PC-9 (cell line): ENCODE data around the gene ELF2.

Source experiments
- EZH2 ChIP-seq: fragments of 200-600 bp; sonication (generic); IDR thresholded peaks from 2 replicates; pipeline ENCODE4 v1.8.0; 2017; ENCODE audit warnings: antibody characterized with exemption, low read depth
- TF ChIP-seq, protein P1 (sequence below): fragments of 200-600 bp; sonication (generic); conservative IDR thresholded peaks from 2 replicates; pipeline ENCODE4 v1.6.1; 2017; ENCODE audit warnings: mixed run types, antibody characterized with exemption, mild to moderate bottlenecking, moderate library complexity

DNA sequence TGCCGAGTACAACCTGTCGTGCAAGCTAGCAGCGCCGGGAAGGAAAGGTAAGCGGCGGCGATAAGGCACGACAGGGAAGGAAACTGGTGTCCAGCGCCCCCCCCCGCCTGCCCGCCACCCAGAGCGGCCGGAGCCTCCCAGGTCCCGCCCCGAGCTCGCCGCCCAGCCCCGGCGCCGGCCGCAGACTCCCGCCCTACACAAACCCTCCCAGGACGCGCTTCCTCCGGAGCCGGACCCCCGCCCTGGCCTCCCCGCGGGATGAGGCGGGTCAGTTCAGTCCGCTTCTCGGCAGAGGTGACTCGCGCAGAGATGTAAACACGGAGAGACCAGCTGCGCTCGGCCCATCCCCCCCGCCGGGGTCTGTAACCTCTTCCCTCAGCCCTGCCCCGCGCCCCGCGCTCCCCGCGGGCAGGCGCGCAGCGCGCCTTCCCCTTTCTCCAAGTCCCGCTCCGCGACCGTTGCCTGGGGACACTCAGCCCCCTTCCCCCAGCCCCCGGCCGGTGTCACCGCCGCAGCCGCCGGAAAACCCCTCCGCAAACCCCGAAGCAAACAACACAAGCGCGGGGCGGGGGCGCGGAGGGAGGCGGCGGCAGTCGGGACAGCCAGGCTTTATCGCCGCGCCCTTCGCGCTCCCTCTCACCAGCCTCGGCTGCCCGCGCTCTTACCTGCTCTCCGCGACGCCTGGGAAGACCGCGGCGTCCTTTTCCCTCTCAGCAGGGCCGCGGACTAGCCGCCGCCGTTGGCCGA, 543 bp downstream of the ELF2 start:
- TF ChIP-seq, protein P1, sequence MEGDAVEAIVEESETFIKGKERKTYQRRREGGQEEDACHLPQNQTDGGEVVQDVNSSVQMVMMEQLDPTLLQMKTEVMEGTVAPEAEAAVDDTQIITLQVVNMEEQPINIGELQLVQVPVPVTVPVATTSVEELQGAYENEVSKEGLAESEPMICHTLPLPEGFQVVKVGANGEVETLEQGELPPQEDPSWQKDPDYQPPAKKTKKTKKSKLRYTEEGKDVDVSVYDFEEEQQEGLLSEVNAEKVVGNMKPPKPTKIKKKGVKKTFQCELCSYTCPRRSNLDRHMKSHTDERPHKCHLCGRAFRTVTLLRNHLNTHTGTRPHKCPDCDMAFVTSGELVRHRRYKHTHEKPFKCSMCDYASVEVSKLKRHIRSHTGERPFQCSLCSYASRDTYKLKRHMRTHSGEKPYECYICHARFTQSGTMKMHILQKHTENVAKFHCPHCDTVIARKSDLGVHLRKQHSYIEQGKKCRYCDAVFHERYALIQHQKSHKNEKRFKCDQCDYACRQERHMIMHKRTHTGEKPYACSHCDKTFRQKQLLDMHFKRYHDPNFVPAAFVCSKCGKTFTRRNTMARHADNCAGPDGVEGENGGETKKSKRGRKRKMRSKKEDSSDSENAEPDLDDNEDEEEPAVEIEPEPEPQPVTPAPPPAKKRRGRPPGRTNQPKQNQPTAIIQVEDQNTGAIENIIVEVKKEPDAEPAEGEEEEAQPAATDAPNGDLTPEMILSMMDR = no peak
- no peak for TF ChIP-seq EZH2
